CD14-positive monocyte (primary cell): ENCODE measurements around the gene DEK. TPM values are rescaled to one million over a fixed set of nuclear protein-coding genes. Genes with fewer than 3 reads are reported as not detected.
A peak's percentile ranks its signal among the peaks of the same experiment; 100 is the strongest.
"Not testable (repeated sequence)": the region's sequence is repeated elsewhere in the genome, so short reads cannot be mapped to it uniquely, and the experiment has no call there.

Source experiments
- DNase-seq, 3 donors: peaks; one replicate each; pipeline ENCODE4 v3.0.0-alpha.2; 2011 to 2022
- H2AFZ ChIP-seq: 2 replicates; pipeline ENCODE4 v1.6.0; 2012; ENCODE audit warnings: mild to moderate bottlenecking, low read depth, low read length, inconsistent platforms; ENCODE audit not compliant: insufficient read depth, poor library complexity, severe bottlenecking
- H3K27ac ChIP-seq, 2 donors: 1 replicate in 1 of 2; 2 replicates in 1 of 2; pipeline ENCODE4 v1.5.1; 2012 to 2013; ENCODE audit warnings: low read length in 2 of 2, control low read depth in 1 of 2, inconsistent platforms in 1 of 2, low read depth in 1 of 2, mild to moderate bottlenecking in 1 of 2
- H3K27me3 ChIP-seq, 2 donors: one replicate each; pipeline versions ENCODE4 v1.6.0 to v1.6.1; 2011 to 2013; ENCODE audit warnings: low read length in 2 of 2; ENCODE audit not compliant: control insufficient read depth in 2 of 2, insufficient read depth in 2 of 2
- H3K36me3 ChIP-seq, 2 donors: replicated peaks in 1 of 2; 1 replicate in 1 of 2; 2 replicates in 1 of 2; pipeline versions ENCODE4 v1.5.1 to v1.6.1; 2012 to 2013; ENCODE audit warnings: low read length in 2 of 2, control low read depth in 1 of 2, inconsistent platforms in 1 of 2, mild to moderate bottlenecking in 1 of 2; ENCODE audit not compliant: insufficient read depth in 2 of 2, control insufficient read depth in 1 of 2
- H3K4me1 ChIP-seq, 2 donors: 1 replicate in 1 of 2; 2 replicates in 1 of 2; pipeline versions ENCODE4 v1.5.1 to v1.6.1; 2012 to 2013; ENCODE audit warnings: low read length in 2 of 2, control low read depth in 1 of 2, inconsistent platforms in 1 of 2, mild to moderate bottlenecking in 1 of 2, moderate library complexity in 1 of 2; ENCODE audit not compliant: insufficient read depth in 2 of 2, control insufficient read depth in 1 of 2
- H3K4me2 ChIP-seq: replicated peaks from 2 replicates; pipeline ENCODE3; 2012; ENCODE audit warnings: low read length, moderate library complexity, mild to moderate bottlenecking; ENCODE audit not compliant: poor library complexity, severe bottlenecking; ENCODE audit errors: extremely low read depth
- H3K4me3 ChIP-seq, 3 experiments: fragments of 200-600 bp in 1 of 3; sonication (generic) in 1 of 3; replicated peaks in 1 of 3; 1 replicate in 2 of 3; 2 replicates in 1 of 3; pipeline ENCODE4 v1.5.1; 2011 to 2013; ENCODE audit warnings: low read length in 3 of 3, mild to moderate bottlenecking in 3 of 3, control low read depth in 2 of 3, low read depth in 2 of 3, inconsistent platforms in 1 of 3, moderate library complexity in 1 of 3
- H3K79me2 ChIP-seq: 2 replicates; pipeline ENCODE4 v1.6.0; 2012; ENCODE audit warnings: mild to moderate bottlenecking, control low read depth, inconsistent platforms, low read length, moderate library complexity; ENCODE audit not compliant: insufficient read depth
- H3K9ac ChIP-seq: 2 replicates; pipeline ENCODE4 v1.6.0; 2017; ENCODE audit warnings: low read length, mild to moderate bottlenecking; ENCODE audit not compliant: insufficient read depth, poor library complexity, severe bottlenecking
- H3K9me3 ChIP-seq, 2 donors: replicated peaks in 1 of 2; 1 replicate in 1 of 2; 2 replicates in 1 of 2; pipeline versions ENCODE4 v1.5.1 to v1.6.1; 2012 to 2013; ENCODE audit warnings: low read length in 2 of 2, control low read depth in 1 of 2; ENCODE audit not compliant: control insufficient read depth in 1 of 2, insufficient read depth in 1 of 2
- H4K20me1 ChIP-seq: 2 replicates; pipeline ENCODE4 v1.6.0; 2012; ENCODE audit warnings: mild to moderate bottlenecking, low read length, control low read depth, moderate library complexity; ENCODE audit not compliant: insufficient read depth
- H3K27ac Mint-ChIP-seq, 7 donors: one replicate each; pipeline ENCODE4 v1.8.0; 2020; ENCODE audit warnings: mild to moderate bottlenecking in 7 of 7, mixed read lengths in 7 of 7, moderate library complexity in 6 of 7, inconsistent platforms in 2 of 7
- H3K27me3 Mint-ChIP-seq, 3 donors: one replicate each; pipeline ENCODE4 v1.8.0; 2021 to 2022; ENCODE audit warnings: low read depth in 3 of 3, mild to moderate bottlenecking in 3 of 3, mixed read lengths in 3 of 3, moderate library complexity in 3 of 3, inconsistent platforms in 1 of 3
- H3K36me3 Mint-ChIP-seq, 2 donors: one replicate each; pipeline ENCODE4 v1.8.0; 2020; ENCODE audit warnings: mixed read lengths in 2 of 2, inconsistent platforms in 1 of 2, mild to moderate bottlenecking in 1 of 2
- H3K4me1 Mint-ChIP-seq: one replicate; pipeline ENCODE4 v1.8.0; 2020; ENCODE audit warnings: mild to moderate bottlenecking, mixed read lengths
- H3K4me3 Mint-ChIP-seq, 2 donors: one replicate each; pipeline ENCODE4 v1.8.0; 2020; ENCODE audit warnings: mild to moderate bottlenecking in 2 of 2, mixed read lengths in 2 of 2, moderate library complexity in 1 of 2
- H3K9me3 Mint-ChIP-seq, 7 donors: one replicate each; pipeline ENCODE4 v1.8.0; 2020 to 2022; ENCODE audit warnings: mixed read lengths in 7 of 7, mild to moderate bottlenecking in 6 of 7, moderate library complexity in 6 of 7, inconsistent platforms in 2 of 7
- WGBS: methylation state at CpG from one replicate; pipeline ENCODE4 v1.1.5; 2013; ENCODE audit warnings: missing lambda C conversion rate; ENCODE audit not compliant: insufficient coverage; 5-methylcytosine and 5-hydroxymethylcytosine counted together
- intact Hi-C, 2 donors: fragments of 100-400 bp; cut with micrococcal nuclease; formaldehyde crosslinking; loops; one replicate each; pipeline versions ENCODE4 v1.15.0 to v1.15.1; 2023
- polyA plus RNA-seq, 3 donors: library from polyadenylated mRNA; depleted of rRNA in 1 of 3; unstranded in 2 of 3; stranded (reverse) in 1 of 3; fragments of 300-500 nt in 2 of 3; fragments of >200 nt in 1 of 3; fragmentation: Illumina TruSeq in 2 of 3; gene quantifications; 1 replicate in 2 of 3; 2 replicates in 1 of 3; pipeline ENCODE4 v1.2.3, GENCODE V29; 2012 to 2021

DEK gene
- polyA plus RNA-seq, 3 donors, result 32.3 to 63.9 (median 56.5) TPM

DNA sequence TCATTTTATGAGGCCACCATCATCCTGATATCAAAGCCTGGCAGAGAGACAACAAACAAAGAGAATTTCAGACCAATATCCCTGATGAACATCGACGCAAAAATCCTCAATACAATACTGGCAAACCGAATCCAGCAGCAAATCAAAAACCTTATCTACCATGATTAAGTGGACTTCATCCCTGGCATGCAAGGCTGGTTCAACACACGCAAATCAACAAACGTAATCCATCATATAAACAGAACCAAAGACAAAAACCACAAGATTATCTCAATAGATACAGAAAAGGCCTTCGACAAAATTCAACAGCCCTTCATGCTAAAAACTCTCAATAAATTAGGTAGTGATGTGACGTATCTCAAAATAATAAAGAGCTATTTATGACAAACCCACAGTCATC is 32.5 kb downstream of the DEK start:
- H3K4me3 Mint-ChIP-seq, H3K27ac ChIP-seq, DNase-seq, H3K9me3 ChIP-seq, H3K4me3 ChIP-seq, H3K4me2 ChIP-seq, H3K27me3 Mint-ChIP-seq, intact Hi-C loops, H3K9ac ChIP-seq, H3K4me1 Mint-ChIP-seq, H3K27me3 ChIP-seq, H3K4me1 ChIP-seq, H2AFZ ChIP-seq: not testable (repeated sequence)
- Mint-ChIP-seq H3K27ac (peak overlapping the region in 2 of 7 donors; percentile 18 to 63), H3K9me3 (peaks cover 0 to 22% (median 4%) of the 10 kb centered on the region in 7 donors), H3K36me3 (peaks cover 87 to 95% of the 10 kb centered on the region in 2 donors)
- Histone ChIP-seq H3K79me2 (peaks cover 61% of the 10 kb centered on the region), H4K20me1 (peaks cover 37% of the 10 kb centered on the region), H3K36me3 (peaks cover 35 to 60% of the 10 kb centered on the region in 2 donors)
- WGBS, result 89% methylated on average over 3 of the region's 7 CpGs

DNA sequence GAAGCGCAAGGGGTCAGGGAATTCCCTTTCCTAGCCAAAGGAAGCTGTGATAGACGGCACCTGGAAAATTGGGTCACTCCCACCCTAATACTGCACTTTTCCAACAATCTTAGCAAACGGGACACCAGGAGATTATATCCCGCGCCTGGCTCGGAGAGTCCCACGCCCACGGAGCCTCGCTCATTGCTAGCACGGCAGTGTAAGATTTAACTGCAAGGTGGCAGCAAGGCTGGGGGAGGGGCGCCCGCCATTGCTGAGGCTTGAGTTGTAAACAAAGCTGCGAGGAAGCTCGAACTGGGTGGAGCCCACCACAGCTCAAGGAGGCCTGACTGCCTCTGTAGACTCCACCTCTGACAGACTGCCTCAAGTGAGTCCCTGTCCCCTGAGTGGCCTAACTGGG is 35.7 kb downstream of the DEK start:
- H3K9ac ChIP-seq, DNase-seq, H3K4me2 ChIP-seq, H3K9me3 ChIP-seq, H2AFZ ChIP-seq, H3K27ac ChIP-seq, H3K4me3 Mint-ChIP-seq, H3K27me3 ChIP-seq, H3K4me1 Mint-ChIP-seq, H3K27me3 Mint-ChIP-seq, intact Hi-C loops, H3K4me3 ChIP-seq, H3K4me1 ChIP-seq: not testable (repeated sequence)
- 100% methylated on average over 9 of the region's 14 CpGs for WGBS
- Histone ChIP-seq H3K36me3 (peaks cover 37 to 64% of the 10 kb centered on the region in 2 donors), H4K20me1 (peaks cover 43% of the 10 kb centered on the region), H3K79me2 (peaks cover 40% of the 10 kb centered on the region)
- Mint-ChIP-seq H3K9me3 (peaks cover 0 to 18% (median 4%) of the 10 kb centered on the region in 7 donors), H3K36me3 (peaks cover 77 to 81% of the 10 kb centered on the region in 2 donors), H3K27ac (peak overlapping the region in 1 of 7 donors; percentile 28)

DNA sequence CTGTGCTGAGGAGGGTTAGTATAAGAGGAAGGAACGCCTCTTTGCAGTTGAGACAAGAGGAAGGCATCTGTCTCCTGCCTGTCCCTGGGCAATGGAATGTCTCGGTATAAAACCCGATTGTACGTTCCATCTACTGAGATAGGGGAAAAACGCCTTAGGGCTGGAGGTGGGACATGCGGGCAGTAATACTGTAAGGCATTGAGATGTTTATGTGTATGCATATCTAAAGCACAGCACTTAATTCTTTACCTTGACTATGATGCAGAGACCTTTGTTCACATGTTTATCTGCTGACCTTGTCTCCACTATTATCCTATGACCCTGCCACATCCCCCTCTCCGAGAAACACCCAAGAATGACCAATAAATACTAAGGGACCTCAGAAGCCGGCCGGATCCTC is 37.2 kb downstream of the DEK start:
- H3K27me3 ChIP-seq, H3K4me3 Mint-ChIP-seq, H3K4me2 ChIP-seq, H3K27me3 Mint-ChIP-seq, H2AFZ ChIP-seq, H3K9ac ChIP-seq, H3K4me1 ChIP-seq, DNase-seq, H3K27ac ChIP-seq, H3K9me3 ChIP-seq, H3K4me1 Mint-ChIP-seq, intact Hi-C loops, H3K4me3 ChIP-seq: not testable (repeated sequence)
- H3K9me3 Mint-ChIP-seq, result peaks cover 0 to 13% (median 2%) of the 10 kb centered on the region in 7 donors
- Histone ChIP-seq H4K20me1 (peaks cover 48% of the 10 kb centered on the region), H3K79me2 (peaks cover 32% of the 10 kb centered on the region), H3K36me3 (peaks cover 49 to 78% of the 10 kb centered on the region in 2 donors)
- peak overlapping the region in 3 of 7 donors; percentile 26 to 65 (median 52) for H3K27ac Mint-ChIP-seq
- H3K36me3 Mint-ChIP-seq, result peaks cover 74 to 76% of the 10 kb centered on the region in 2 donors
- 100% methylated on average over 1 of the region's 9 CpGs for WGBS

DNA sequence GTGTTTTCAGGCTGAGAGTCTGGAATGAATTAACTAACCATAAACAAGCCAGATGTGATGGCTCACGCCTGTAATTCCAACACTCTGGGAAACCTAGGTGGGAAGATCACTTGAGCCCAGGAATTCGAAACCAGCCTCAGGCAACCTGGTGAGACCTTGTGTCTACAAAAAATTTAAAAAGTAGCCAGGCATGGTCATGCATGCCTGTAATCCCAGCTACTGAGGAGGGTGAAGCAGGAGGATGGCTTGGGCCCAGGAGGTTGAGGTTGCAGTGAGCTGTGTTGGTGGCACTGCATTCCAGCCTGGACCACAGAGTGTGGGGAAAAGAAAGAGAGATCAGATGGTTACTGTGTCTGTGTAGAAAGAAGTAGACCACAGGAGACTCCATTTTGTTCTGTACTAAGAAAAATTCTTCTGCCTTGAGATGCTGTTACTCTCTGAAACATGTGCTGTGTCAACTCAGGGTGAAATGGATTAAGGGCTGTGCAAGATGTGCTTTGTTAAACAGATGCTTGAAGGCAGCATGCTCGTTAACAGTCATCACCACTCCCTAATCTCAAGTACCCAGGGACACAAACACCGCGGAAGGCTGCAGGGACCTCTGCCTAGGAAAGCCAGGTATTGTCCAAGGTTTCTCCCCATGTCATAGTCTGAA is 37.8 kb downstream of the DEK start:
- intact Hi-C loops, result not testable (repeated sequence)
- 100% methylated on average over 2 of the region's 5 CpGs for WGBS

More for the DNA sequence above, 37.8 kb downstream of the DEK start:
- not testable (repeated sequence) for H3K27me3 ChIP-seq, H3K4me2 ChIP-seq, H3K4me1 ChIP-seq, H3K9ac ChIP-seq, H3K4me3 ChIP-seq, H3K4me1 Mint-ChIP-seq, H3K9me3 ChIP-seq, DNase-seq, H2AFZ ChIP-seq, H3K27me3 Mint-ChIP-seq, H3K4me3 Mint-ChIP-seq
- H3K36me3 Mint-ChIP-seq, result peaks cover 74 to 76% of the 10 kb centered on the region in 2 donors
- Histone ChIP-seq H3K79me2 (peaks cover 26% of the 10 kb centered on the region), H4K20me1 (peaks cover 47% of the 10 kb centered on the region), H3K36me3 (peaks cover 55 to 80% of the 10 kb centered on the region in 2 donors), H3K27ac (peak overlapping the region in 1 of 2 donors; percentile 36)
- H3K9me3 Mint-ChIP-seq, result peaks cover 0 to 10% (median 0%) of the 10 kb centered on the region in 7 donors
- H3K27ac Mint-ChIP-seq, result peak overlapping the region in 4 of 7 donors; percentile 25 to 70 (median 40)
